IPS-20b (cell line): Measurements from ENCODE around the gene BLTP3B.
A peak's percentile ranks its signal among the peaks of the same experiment; 100 is the strongest.
"Not testable (repeated sequence)": the region's sequence is repeated elsewhere in the genome, so short reads cannot be mapped to it uniquely, and the experiment has no call there.

ENCODE experiments used
- H3K27ac ChIP-seq: one replicate; pipeline ENCODE4 v1.5.1; 2013; ENCODE audit warnings: low read length
- H3K27me3 ChIP-seq: 2 replicates; pipeline ENCODE4 v1.6.1; 2013; ENCODE audit warnings: mild to moderate bottlenecking, low read length, inconsistent platforms; ENCODE audit not compliant: insufficient read depth
- H3K36me3 ChIP-seq: 2 replicates; pipeline ENCODE4 v1.6.1; 2013; ENCODE audit warnings: low read depth, mild to moderate bottlenecking, inconsistent platforms, low read length, moderate library complexity; ENCODE audit not compliant: insufficient read depth
- H3K4me1 ChIP-seq: 2 replicates; pipeline ENCODE4 v1.6.1; 2013; ENCODE audit warnings: mild to moderate bottlenecking, control low read depth, inconsistent platforms, low read length, moderate library complexity; ENCODE audit not compliant: insufficient read depth
- H3K4me3 ChIP-seq: 2 replicates; pipeline ENCODE4 v1.5.1; 2013; ENCODE audit warnings: mild to moderate bottlenecking, low read length, inconsistent platforms
- H3K9ac ChIP-seq: 2 replicates; pipeline ENCODE4 v1.6.1; 2013; ENCODE audit warnings: low read depth, mild to moderate bottlenecking, inconsistent platforms, low read length, moderate library complexity
- H3K9me3 ChIP-seq: 2 replicates; pipeline ENCODE4 v1.6.1; 2013; ENCODE audit warnings: mild to moderate bottlenecking, low read depth, low read length, inconsistent platforms; ENCODE audit not compliant: insufficient read depth

Gene BLTP3B

DNA sequence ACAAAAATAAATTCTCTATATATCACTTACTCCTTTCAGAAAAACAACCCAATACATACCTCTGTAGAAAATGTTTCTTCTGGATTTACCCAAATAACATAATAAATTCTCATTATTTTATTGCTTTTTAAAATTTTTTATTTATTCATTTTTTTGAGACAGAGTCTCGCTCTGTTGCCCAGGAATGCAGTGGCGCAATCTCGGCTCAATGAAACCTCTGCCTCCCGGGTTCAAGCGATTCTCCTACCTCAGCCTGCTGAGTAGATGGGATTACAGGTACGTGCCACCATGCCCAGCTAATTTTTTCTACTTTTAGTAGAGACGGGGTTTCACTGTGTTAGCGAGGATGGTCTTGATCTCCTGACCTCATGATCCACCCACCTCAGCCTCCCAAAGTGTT lies 33.8 kb upstream of the BLTP3B start:
- not testable (repeated sequence) for H3K27me3 ChIP-seq, H3K27ac ChIP-seq, H3K4me1 ChIP-seq, H3K9me3 ChIP-seq, H3K4me3 ChIP-seq, H3K36me3 ChIP-seq, H3K9ac ChIP-seq

GRCh38 chr12:100174495-100174894 lies 31.8 kb upstream of the BLTP3B start:
- no peak overlapping the region for H3K9ac ChIP-seq
- H3K27ac ChIP-seq = no peak overlapping the region
- H3K4me3 ChIP-seq = no peak overlapping the region
- no peaks in the 10 kb centered on the region for H3K4me1 ChIP-seq
- H3K9me3 ChIP-seq = no peaks in the 10 kb centered on the region
- H3K27me3 ChIP-seq = no peaks in the 10 kb centered on the region
- H3K36me3 ChIP-seq = peaks cover 4% of the 10 kb centered on the region

DNA sequence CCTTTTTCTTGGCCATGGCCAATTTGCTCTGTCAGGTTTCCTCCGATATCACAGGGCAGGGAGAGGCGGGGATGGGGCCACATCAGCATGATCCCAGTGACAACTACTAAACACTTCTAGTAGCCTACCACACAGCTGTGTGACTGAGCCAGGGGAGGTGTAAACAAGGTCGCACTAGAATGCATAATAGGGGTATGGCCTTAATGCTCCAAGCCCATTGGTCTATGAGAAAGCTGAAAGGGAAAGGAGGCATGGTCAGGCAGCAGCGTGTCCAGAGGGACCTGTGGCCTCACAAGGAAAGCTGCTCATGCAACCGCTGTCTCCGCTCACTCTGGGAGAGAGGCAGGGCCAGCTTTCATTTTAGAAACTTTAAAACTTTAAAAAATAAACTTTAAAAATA lies 30.4 kb upstream of the BLTP3B start:
- Histone ChIP-seq H3K27me3 (no peaks in the 10 kb centered on the region), H3K9ac (no peak overlapping the region), H3K36me3 (peaks cover 4% of the 10 kb centered on the region; the same call in 1 of the 2 replicates), H3K4me1 (no peaks in the 10 kb centered on the region), H3K4me3 (no peak overlapping the region), H3K27ac (no peak overlapping the region), H3K9me3 (no peaks in the 10 kb centered on the region)

DNA sequence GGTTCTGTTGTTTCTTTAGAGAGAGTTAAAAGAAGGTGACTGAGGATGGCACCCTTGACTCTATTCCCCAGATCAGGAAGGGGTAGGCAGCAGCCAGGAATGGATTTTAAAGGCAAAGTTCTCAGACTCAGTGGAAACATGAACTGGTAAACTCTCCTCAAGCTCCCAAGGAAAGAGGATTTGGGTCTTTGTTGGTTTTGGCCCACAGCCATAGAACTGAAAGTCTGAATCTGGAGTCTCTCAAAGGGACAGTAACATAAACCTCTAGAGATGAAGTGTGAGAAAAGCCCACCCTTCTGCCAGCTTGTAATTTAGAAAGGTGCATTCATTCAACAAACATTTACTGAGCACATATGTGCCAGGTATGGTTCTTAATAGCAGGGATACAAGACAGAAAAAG lies 28.6 kb upstream of the BLTP3B start:
- Histone ChIP-seq H3K36me3 (no peaks in the 10 kb centered on the region; the same call in 1 of the 2 replicates), H3K9me3 (no peaks in the 10 kb centered on the region), H3K27ac (no peak overlapping the region), H3K4me3 (no peak overlapping the region), H3K9ac (no peak overlapping the region), H3K27me3 (no peaks in the 10 kb centered on the region), H3K4me1 (no peaks in the 10 kb centered on the region)

DNA sequence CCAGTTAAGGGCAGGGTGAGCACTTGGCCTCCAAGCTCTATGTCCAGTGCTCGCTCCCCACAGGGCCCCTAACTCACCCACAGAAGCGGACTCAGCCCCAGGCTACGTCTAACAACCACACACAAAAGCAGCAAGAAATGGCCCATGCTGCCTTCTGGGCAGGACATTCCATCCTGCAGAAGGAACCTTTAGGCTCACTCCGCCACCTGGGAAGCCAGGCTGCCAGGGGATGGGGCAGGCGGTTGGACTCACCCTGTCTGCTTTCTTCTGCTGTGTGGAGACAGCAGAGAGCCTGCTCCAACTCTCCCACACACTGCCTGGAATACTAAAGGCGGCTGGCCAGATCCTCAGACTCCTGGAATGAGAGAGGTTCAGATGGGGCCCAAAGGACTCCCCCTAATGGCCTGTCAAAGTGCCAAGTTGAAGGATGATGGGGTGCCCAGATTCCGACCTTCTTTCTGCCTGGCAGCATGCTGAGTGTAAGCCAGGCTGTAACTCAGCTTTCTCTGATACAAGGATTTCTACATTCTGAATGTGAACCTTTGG lies 27.7 kb upstream of the BLTP3B start:
- Histone ChIP-seq H3K4me1 (no peaks in the 10 kb centered on the region), H3K36me3 (peaks cover 4% of the 10 kb centered on the region), H3K9ac (no peak overlapping the region), H3K4me3 (no peak overlapping the region), H3K27me3 (no peaks in the 10 kb centered on the region), H3K9me3 (no peaks in the 10 kb centered on the region), H3K27ac (no peak overlapping the region)

DNA sequence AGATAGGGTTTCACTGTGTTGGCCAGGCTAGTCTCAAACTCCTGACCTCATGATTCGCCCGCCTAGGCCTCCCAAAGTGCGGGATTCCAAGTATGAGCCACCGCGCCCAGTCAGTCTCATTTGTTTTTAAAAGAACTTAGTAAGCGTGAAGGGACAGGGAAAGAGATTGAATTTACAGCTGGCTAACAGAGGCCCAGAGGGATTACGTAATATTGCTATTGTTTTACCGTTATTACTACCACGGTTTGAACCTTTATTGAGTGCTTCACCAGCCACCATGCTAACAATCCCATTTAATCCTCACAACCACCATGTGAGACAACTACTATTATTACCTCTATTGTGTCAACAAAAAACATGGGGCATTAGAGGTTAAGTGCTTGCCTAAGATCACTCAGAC lies 26.7 kb upstream of the BLTP3B start:
- Histone ChIP-seq H3K27me3 (no peaks in the 10 kb centered on the region), H3K36me3 (peaks cover 9% of the 10 kb centered on the region), H3K4me3 (no peak overlapping the region), H3K4me1 (peaks cover 4% of the 10 kb centered on the region; the same call in 1 of the 2 replicates), H3K9me3 (peaks cover 5% of the 10 kb centered on the region; the same call in 1 of the 2 replicates), H3K9ac (no peak overlapping the region), H3K27ac (no peak overlapping the region)

GRCh38 chr12:100168562-100168961 lies 25.9 kb upstream of the BLTP3B start:
- Histone ChIP-seq H3K9ac (no peak overlapping the region), H3K27ac (no peak overlapping the region), H3K4me3 (no peak overlapping the region), H3K4me1 (peaks cover 11% of the 10 kb centered on the region; the same call in 1 of the 2 replicates), H3K36me3 (peaks cover 9% of the 10 kb centered on the region), H3K27me3 (no peaks in the 10 kb centered on the region), H3K9me3 (peaks cover 5% of the 10 kb centered on the region; the same call in 1 of the 2 replicates)

- Histone ChIP-seq H3K27me3 (no peaks in the 10 kb centered on the region), H3K9ac (no peak overlapping the region), H3K4me3 (no peak overlapping the region), H3K36me3 (peaks cover 9% of the 10 kb centered on the region), H3K27ac (no peak overlapping the region), H3K9me3 (peaks cover 5% of the 10 kb centered on the region; the same call in 1 of the 2 replicates), H3K4me1 (peaks cover 21% of the 10 kb centered on the region; the same call in 1 of the 2 replicates)
Measured at GRCh38 chr12:100166232-100166631, 23.6 kb upstream of the BLTP3B start.

DNA sequence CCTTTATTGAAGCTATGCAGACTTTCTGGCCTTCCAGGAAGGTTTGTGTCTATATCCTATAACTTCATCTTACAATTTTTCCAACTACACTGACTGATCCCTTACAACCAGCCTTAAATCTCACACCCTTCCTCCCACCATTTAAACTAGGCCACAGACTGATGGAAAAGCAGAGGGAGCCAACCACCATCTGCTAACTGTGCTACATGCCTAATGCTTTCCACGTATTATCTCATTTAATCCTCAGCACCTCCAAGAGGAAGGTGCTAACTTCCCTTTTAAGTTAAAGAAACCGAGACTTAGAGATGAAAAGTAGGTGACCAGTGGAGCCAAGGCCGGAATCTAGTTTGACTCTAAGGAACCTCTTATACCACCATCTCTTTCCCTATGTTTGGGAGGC lies 22.7 kb upstream of the BLTP3B start:
- H3K36me3 ChIP-seq = peaks cover 9% of the 10 kb centered on the region
- H3K9me3 ChIP-seq = peaks cover 5% of the 10 kb centered on the region; the same call in 1 of the 2 replicates
- H3K4me1 ChIP-seq = peaks cover 21% of the 10 kb centered on the region; the same call in 1 of the 2 replicates
- no peaks in the 10 kb centered on the region for H3K27me3 ChIP-seq
- no peak overlapping the region for H3K27ac ChIP-seq
- no peak overlapping the region for H3K4me3 ChIP-seq
- no peak overlapping the region for H3K9ac ChIP-seq

DNA sequence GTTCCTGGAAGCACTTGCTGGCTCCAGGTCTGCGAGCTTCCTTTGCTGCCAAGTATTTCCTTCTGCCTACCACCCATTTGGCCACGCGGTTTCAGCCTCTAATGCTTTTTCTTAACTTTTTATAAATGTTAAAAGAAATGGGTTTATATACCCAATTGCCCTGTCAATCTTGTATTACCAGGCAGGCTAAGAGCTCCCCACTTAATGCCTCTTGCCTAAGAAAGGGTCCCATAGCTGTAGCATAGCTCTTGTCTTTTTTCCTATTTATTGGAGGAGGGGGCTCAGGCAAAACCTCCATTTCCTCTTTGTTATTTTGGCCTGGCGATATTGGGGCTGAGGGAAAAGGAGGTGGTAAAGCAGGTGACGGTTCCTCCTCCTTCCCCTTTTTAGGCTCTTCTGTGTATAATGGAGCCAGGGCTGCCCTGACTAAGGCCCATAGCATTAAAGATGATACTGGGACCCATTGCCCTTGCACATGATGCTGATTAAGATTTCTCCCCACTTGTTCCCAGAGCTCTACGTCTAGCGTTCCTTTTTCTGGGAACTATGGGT lies 21.6 kb upstream of the BLTP3B start:
- no peak overlapping the region for H3K27ac ChIP-seq
- peak overlapping the region; percentile 61; the same call in 1 of the 2 replicates for H3K9ac ChIP-seq
- H3K27me3 ChIP-seq = no peaks in the 10 kb centered on the region
- H3K4me1 ChIP-seq = peaks cover 21% of the 10 kb centered on the region; the same call in 1 of the 2 replicates
- peaks cover 9% of the 10 kb centered on the region for H3K36me3 ChIP-seq
- H3K4me3 ChIP-seq = peak overlapping the region; percentile 60
- H3K9me3 ChIP-seq = peaks cover 6% of the 10 kb centered on the region; the same call in 1 of the 2 replicates

- Histone ChIP-seq H3K9me3 (peaks cover 10% of the 10 kb centered on the region; the same call in 1 of the 2 replicates), H3K9ac (peak overlapping the region; percentile 61), H3K27ac (no peak overlapping the region), H3K27me3 (no peaks in the 10 kb centered on the region), H3K36me3 (peaks cover 9% of the 10 kb centered on the region), H3K4me3 (peak overlapping the region; percentile 60), H3K4me1 (peaks cover 21% of the 10 kb centered on the region; the same call in 1 of the 2 replicates)
Measured at GRCh38 chr12:100163416-100164152, 20.9 kb upstream of the BLTP3B start.
